PC-9 (cell line): ENCODE results near the gene RTN4IP1. TPM values are rescaled to one million over a fixed set of nuclear protein-coding genes. Genes with fewer than 3 reads are reported as not detected.

Experiments
- BruUV-seq: library from RNA; stranded (reverse); fragments of 400-500 nt; replicated peaks from 2 replicates; lab custom pipeline; 2021; lab: Mats Ljungman, UMichigan
- CTCF ChIA-PET: fragments of 300-600 bp; sonication (Branson Sonifier 250); formaldehyde crosslinking; loops from one replicate; lab custom pipeline; 2022; ENCODE audit warnings: antibody characterized with exemption; lab: Charles Lee
- POLR2A ChIA-PET: fragments of 300-600 bp; sonication (Branson Sonifier 250); formaldehyde crosslinking; loops from one replicate; lab custom pipeline; 2022; ENCODE audit warnings: antibody characterized with exemption; ENCODE audit not compliant: unreplicated experiment; lab: Charles Lee
- DNase-seq, 2 experiments: peaks; one replicate each; pipeline versions ENCODE4 v3.0.0 to v3.0.0-alpha.2; 2015 to 2022; ENCODE audit warnings: mixed read lengths in 1 of 2
- H2AFZ ChIP-seq: fragments of 200-600 bp; sonication (generic); 2 replicates; pipeline ENCODE4 v1.8.1; 2017; ENCODE audit warnings: antibody characterized with exemption
- H3F3A ChIP-seq: fragments of 200-600 bp; sonication (generic); 2 replicates; pipeline ENCODE4 v1.8.1; 2017; ENCODE audit warnings: antibody characterized with exemption, mild to moderate bottlenecking, low read depth; ENCODE audit not compliant: insufficient read depth
- H3K27ac ChIP-seq: fragments of 200-600 bp; sonication (generic); 2 replicates; pipeline ENCODE4 v1.6.1; 2016; ENCODE audit warnings: mixed run types
- H3K27me3 ChIP-seq: fragments of 200-600 bp; sonication (generic); 2 replicates; pipeline ENCODE4 v1.6.1; 2016; ENCODE audit warnings: low read depth, mixed run types; ENCODE audit not compliant: insufficient read depth
- H3K36me3 ChIP-seq: fragments of 200-600 bp; sonication (generic); 2 replicates; pipeline ENCODE4 v1.6.1; 2016; ENCODE audit warnings: low read depth, mixed run types
- H3K4me1 ChIP-seq: fragments of 200-600 bp; sonication (generic); replicated peaks from 2 replicates; pipeline ENCODE4 v1.6.1; 2016; ENCODE audit warnings: mixed run types; ENCODE audit not compliant: insufficient read depth
- H3K4me2 ChIP-seq: fragments of 200-600 bp; sonication (generic); 2 replicates; pipeline ENCODE4 v1.6.1; 2017; ENCODE audit warnings: mixed run types
- H3K4me3 ChIP-seq: fragments of 200-600 bp; sonication (generic); 2 replicates; pipeline ENCODE4 v1.6.1; 2016; ENCODE audit warnings: mixed run types
- H3K79me2 ChIP-seq: fragments of 200-600 bp; sonication (generic); 2 replicates; pipeline ENCODE4 v1.6.1; 2017; ENCODE audit warnings: low read depth, mixed run types
- H3K9me2 ChIP-seq: fragments of 200-600 bp; sonication (generic); 2 replicates; pipeline ENCODE4 v1.8.1; 2017; ENCODE audit warnings: mild to moderate bottlenecking; ENCODE audit not compliant: insufficient read depth
- H3K9me3 ChIP-seq: fragments of 200-600 bp; sonication (generic); 2 replicates; pipeline ENCODE4 v1.8.1; 2016; ENCODE audit warnings: low read depth; ENCODE audit not compliant: insufficient read depth
- H4K20me1 ChIP-seq: fragments of 200-600 bp; sonication (generic); 2 replicates; pipeline ENCODE4 v1.8.1; 2017; ENCODE audit not compliant: insufficient read depth
- CTCF ChIP-seq: fragments of 200-600 bp; sonication (generic); conservative IDR thresholded peaks from 2 replicates; pipeline ENCODE4 v1.6.1; 2017; ENCODE audit warnings: mixed run types, antibody characterized with exemption, mild to moderate bottlenecking, moderate library complexity
- EZH2 ChIP-seq: fragments of 200-600 bp; sonication (generic); IDR thresholded peaks from 2 replicates; pipeline ENCODE4 v1.8.0; 2017; ENCODE audit warnings: antibody characterized with exemption, low read depth
- intact Hi-C: fragments of 100-400 bp; cut with micrococcal nuclease; formaldehyde crosslinking; loops from one replicate; pipeline ENCODE4 v1.10.0; 2022; ENCODE audit not compliant: unreplicated experiment
- total RNA-seq: library from RNA; stranded (reverse); gene quantifications from 2 replicates; pipeline ENCODE4 v1.2.3, GENCODE V29; 2021

Gene RTN4IP1
- total RNA-seq, 1 experiment from 2014 or later = 10.0 TPM

DNA sequence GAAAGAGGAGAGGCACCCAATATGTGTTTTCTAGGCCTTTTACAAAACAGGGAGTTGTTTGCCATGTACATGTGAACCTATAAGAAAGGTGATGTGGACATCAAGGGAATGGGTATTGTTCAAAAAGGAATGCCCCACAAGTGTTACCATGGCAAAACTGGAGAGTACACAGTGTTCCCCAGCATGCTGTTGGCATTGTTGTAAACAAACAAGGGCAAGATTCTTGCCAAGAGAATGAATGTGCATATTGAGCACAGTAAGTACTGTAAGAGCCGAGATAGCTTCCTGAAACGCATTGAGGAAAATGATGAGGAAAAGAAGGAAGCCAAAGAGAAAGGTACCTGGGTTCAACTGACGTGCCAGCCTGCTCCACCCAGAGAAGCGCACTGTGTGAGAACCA is 13.2 kb upstream of the RTN4IP1 start:
- ChIA-PET POLR2A (no interaction called here), CTCF (no interaction called here)
- H4K20me1 ChIP-seq = no peaks in the 10 kb centered on the region
- H3K27me3 ChIP-seq = no peaks in the 10 kb centered on the region
- H3K79me2 ChIP-seq = peaks cover 11% of the 10 kb centered on the region; the same call in 1 of the 2 replicates
- H3K36me3 ChIP-seq = peaks cover 21% of the 10 kb centered on the region; the same call in 1 of the 2 replicates
- TF ChIP-seq CTCF = no peak
- no peak for TF ChIP-seq EZH2
- no peaks in the 10 kb centered on the region for H3K9me3 ChIP-seq
- BruUV-seq = no TSS peak
- H2AFZ ChIP-seq = no peak overlapping the region
- H3K9me2 ChIP-seq = no peaks in the 10 kb centered on the region
- no peak overlapping the region for H3K4me3 ChIP-seq
- no peak for DNase-seq
- no peaks in the 10 kb centered on the region for H3F3A ChIP-seq
- no peak overlapping the region for H3K4me2 ChIP-seq
- no peak overlapping the region for H3K27ac ChIP-seq
- intact Hi-C loops = no loop called here
- H3K4me1 ChIP-seq = no peaks in the 10 kb centered on the region

- H3K9me2 ChIP-seq = no peaks in the 10 kb centered on the region
- H3K27ac ChIP-seq = no peak overlapping the region
- no peaks in the 10 kb centered on the region for H3F3A ChIP-seq
- POLR2A ChIA-PET = no interaction called here
- BruUV-seq = no TSS peak
- H3K79me2 ChIP-seq = peaks cover 30% of the 10 kb centered on the region
- H3K36me3 ChIP-seq = peaks cover 18% of the 10 kb centered on the region; the same call in 1 of the 2 replicates
- no peaks in the 10 kb centered on the region for H3K4me1 ChIP-seq
- no peaks in the 10 kb centered on the region for H3K27me3 ChIP-seq
- CTCF ChIA-PET = no interaction called here
- H4K20me1 ChIP-seq = no peaks in the 10 kb centered on the region
- no peaks in the 10 kb centered on the region for H3K9me3 ChIP-seq
- H3K4me2 ChIP-seq = no peak overlapping the region
- no peak overlapping the region for H3K4me3 ChIP-seq
- TF ChIP-seq EZH2 = no peak
- TF ChIP-seq CTCF = no peak
- DNase-seq = no peak
- intact Hi-C loops = no loop called here
- no peak overlapping the region for H2AFZ ChIP-seq
Measured at GRCh38 chr6:106639812-106640211, 10.5 kb upstream of the RTN4IP1 start.

- H3K4me1 ChIP-seq = no peaks in the 10 kb centered on the region
- POLR2A ChIA-PET = no interaction called here
- H3K27ac ChIP-seq = no peak overlapping the region
- TF ChIP-seq EZH2 (no peak), CTCF (no peak)
- CTCF ChIA-PET = interaction anchor here (0.6 kb wide), 1 partner anchor 186 kb away, joined by 6 read pairs; no protein-coding TSS in a partner anchor
- H2AFZ ChIP-seq = no peak overlapping the region
- H3K9me2 ChIP-seq = no peaks in the 10 kb centered on the region
- no peaks in the 10 kb centered on the region for H3K9me3 ChIP-seq
- no peak overlapping the region for H3K4me3 ChIP-seq
- no peak overlapping the region for H3K4me2 ChIP-seq
- no peaks in the 10 kb centered on the region for H3K27me3 ChIP-seq
- H3K79me2 ChIP-seq = peaks cover 50% of the 10 kb centered on the region
- H3K36me3 ChIP-seq = peaks cover 17% of the 10 kb centered on the region; the same call in 1 of the 2 replicates
- intact Hi-C loops = no loop called here
- no TSS peak for BruUV-seq
- DNase-seq = no peak
- no peaks in the 10 kb centered on the region for H4K20me1 ChIP-seq
- H3F3A ChIP-seq = no peaks in the 10 kb centered on the region
Measured at GRCh38 chr6:106637717-106638341, 8.5 kb upstream of the RTN4IP1 start.
